Muscle layer of duodenum (tissue), 2 donors: ENCODE results near the gene VCAM1.
"Not testable (repeated sequence)": the region's sequence is repeated elsewhere in the genome, so short reads cannot be mapped to it uniquely, and the experiment has no call there.

Experiments used
- H3K27ac ChIP-seq: one replicate; pipeline ENCODE4 v1.7.0; 2013; ENCODE audit warnings: mild to moderate bottlenecking, low read length
- H3K27me3 ChIP-seq: one replicate; pipeline ENCODE4 v1.7.0; 2013; ENCODE audit warnings: low read depth, mild to moderate bottlenecking, control low read depth, low read length
- H3K36me3 ChIP-seq, 2 donors: one replicate each; pipeline ENCODE4 v1.7.0; 2013; ENCODE audit warnings: low read length in 2 of 2, control low read depth in 1 of 2, mild to moderate bottlenecking in 1 of 2; ENCODE audit not compliant: insufficient read depth in 2 of 2, control insufficient read depth in 1 of 2
- H3K4me1 ChIP-seq, 2 donors: one replicate each; pipeline ENCODE4 v1.7.0; 2013; ENCODE audit warnings: low read length in 2 of 2, mild to moderate bottlenecking in 2 of 2, control low read depth in 1 of 2, moderate library complexity in 1 of 2; ENCODE audit not compliant: insufficient read depth in 2 of 2, control insufficient read depth in 1 of 2
- H3K4me3 ChIP-seq, 2 donors: one replicate each; pipeline ENCODE4 v1.7.0; 2013; ENCODE audit warnings: low read length in 2 of 2, low read depth in 1 of 2, mild to moderate bottlenecking in 1 of 2
- H3K9me3 ChIP-seq, 2 donors: one replicate each; pipeline ENCODE4 v1.7.0; 2013; ENCODE audit warnings: low read length in 2 of 2, control low read depth in 1 of 2, mild to moderate bottlenecking in 1 of 2; ENCODE audit not compliant: control insufficient read depth in 1 of 2
- donor health status: healthy.

The VCAM1 gene

DNA sequence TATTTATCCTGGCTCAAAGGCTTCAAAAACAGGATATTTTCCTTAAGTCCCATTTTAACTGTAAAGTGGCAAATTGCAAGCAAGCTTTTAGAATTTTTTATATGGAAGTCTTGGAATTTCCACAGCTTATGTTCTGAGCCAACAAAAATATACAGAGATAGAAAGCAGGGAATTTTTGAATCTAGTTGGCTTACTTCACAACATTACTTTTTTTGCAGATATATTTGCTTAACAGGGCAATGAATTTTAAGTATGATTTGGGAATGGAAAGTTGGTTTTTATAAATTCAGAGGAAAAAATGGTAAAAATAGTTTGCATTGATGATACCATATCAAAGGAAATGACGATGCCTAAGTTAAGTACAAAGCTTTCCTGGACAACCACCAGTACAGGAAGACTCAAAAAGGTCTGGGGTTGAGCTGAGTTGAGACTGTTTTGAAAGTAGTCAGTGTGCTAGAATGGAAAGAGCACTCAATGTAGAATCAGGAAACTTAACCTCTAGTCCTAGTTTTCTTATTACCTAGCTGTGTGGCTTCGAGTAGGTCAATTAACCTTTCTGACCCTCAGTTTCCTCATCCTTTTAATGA, 11.0 kb upstream of the VCAM1 start:
- Histone ChIP-seq H3K4me1 (no peaks in the 10 kb centered on the region), H3K9me3 (no peaks in the 10 kb centered on the region), H3K4me3 (no peak overlapping the region), H3K27me3 (no peaks in the 10 kb centered on the region), H3K27ac (no peak overlapping the region), H3K36me3 (no peaks in the 10 kb centered on the region)

DNA sequence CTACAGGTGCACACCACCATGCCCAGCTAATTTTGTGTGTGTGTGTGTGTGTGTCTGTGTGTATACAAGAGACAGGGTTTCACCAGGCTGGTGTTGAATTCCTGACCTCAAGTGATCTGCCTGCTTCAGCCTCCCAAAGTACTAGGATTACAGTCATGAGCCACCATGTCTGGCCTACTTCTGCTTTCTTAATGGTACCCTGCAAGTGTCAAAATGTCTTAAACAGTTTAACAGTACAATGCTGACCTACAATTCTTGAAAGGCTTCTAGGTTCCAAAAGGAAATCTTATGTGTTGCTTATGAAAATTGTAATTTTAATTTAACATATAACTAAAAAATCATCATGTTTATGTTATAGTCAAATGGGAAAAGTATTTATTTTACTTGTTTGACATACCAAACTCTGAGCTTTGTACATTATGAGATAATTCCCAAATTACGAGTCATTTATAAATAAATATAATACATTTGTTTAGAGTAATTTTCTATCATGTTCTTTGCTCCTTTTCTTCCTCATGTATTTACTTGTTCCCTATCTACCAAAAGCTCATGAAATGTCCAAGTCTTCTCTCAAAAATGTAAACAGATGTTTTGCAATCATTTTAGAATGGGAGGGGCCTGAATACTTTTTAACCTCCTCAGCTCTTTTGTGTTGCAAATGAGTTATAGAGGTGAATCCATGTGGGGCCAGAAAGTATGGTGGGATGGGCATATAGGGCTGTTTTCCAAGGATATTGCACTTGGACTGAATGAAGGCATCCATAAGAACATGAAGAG, 8.4 kb upstream of the VCAM1 start:
- Histone ChIP-seq H3K27ac (no peak overlapping the region), H3K9me3 (no peaks in the 10 kb centered on the region), H3K4me1 (no peaks in the 10 kb centered on the region), H3K4me3 (no peak overlapping the region), H3K36me3 (no peaks in the 10 kb centered on the region), H3K27me3 (no peaks in the 10 kb centered on the region)

DNA sequence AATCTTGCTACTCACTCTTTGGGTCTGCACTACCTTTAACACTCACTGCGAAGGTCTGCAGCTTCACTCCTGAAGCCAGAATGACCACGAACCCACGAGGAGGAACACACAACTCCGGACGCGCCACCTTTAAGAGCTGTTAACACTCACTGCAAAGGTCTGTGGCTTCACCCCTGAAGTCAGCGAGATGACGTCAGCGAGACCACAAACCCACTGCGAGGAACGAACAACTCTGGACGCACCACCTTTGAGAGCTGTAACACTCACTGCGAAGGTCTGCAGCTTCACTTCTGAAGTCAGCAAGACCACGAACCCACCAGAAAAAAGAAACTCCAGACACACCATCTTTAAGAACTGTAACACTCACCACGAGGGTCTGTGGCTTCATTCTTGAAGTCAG, 6.5 kb upstream of the VCAM1 start:
- H3K27me3 ChIP-seq, H3K36me3 ChIP-seq, H3K9me3 ChIP-seq, H3K4me3 ChIP-seq, H3K4me1 ChIP-seq, H3K27ac ChIP-seq: not testable (repeated sequence)

DNA sequence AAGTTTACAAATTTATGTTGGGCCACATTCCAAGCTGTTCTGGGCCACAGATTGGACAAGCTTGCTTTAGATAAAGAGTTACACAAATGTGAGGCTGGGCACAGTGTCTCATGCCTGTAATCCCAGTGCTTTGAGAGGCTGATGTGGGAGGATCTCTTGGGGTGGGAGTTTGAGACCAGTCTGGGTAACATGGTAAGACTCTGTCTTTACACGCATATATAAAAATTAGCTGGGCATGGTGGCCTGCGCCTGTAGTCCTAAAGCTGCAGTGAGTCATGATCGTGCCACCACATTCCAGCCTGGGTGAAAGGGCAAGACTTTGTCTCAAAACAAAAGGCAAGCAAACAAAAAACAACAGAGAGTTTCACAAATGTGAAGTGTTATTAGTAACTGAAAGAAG, 5.9 kb upstream of the VCAM1 start:
- Histone ChIP-seq H3K4me3 (no peak overlapping the region), H3K4me1 (no peaks in the 10 kb centered on the region), H3K36me3 (no peaks in the 10 kb centered on the region), H3K27me3 (no peaks in the 10 kb centered on the region), H3K9me3 (no peaks in the 10 kb centered on the region), H3K27ac (no peak overlapping the region)

DNA sequence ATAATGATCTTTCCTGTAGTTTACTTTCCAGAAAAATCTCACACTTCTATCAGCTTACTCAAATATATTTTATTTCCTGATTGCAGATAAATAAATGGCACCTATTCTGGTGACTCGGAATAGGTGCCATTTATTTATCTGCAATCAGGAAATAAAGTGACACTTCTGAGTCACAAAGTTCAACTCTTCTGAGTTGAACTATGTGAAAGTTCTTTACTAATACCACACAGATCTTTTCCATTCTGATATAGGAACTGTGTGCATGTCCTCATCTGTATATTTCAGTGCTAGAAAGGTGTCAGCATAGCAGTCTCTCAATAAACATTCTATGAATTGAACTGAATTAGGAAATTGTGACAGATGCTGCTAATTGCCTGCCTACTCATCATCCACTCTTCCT, 4.9 kb upstream of the VCAM1 start:
- no peaks in the 10 kb centered on the region for H3K27me3 ChIP-seq
- no peaks in the 10 kb centered on the region for H3K36me3 ChIP-seq
- no peak overlapping the region for H3K27ac ChIP-seq
- H3K9me3 ChIP-seq = no peaks in the 10 kb centered on the region
- no peaks in the 10 kb centered on the region for H3K4me1 ChIP-seq
- no peak overlapping the region for H3K4me3 ChIP-seq

DNA sequence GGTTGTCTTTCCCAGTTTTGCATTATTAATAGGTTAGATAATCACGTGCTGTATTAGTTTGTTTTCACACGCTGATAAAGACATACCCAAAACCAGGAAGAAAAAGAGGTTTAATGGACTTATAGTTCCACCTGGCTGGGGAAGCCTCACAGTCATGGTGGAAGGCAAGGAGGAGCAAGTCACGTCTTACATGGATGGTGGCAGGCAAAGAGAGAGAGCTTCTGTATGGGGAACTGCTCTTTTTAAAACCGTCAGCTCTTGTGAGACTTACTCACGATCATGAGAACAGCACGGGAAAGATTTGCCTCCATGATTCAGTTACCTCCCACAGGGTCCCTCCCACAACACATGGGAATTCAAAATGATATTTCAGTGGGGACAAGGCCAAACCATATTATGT, 2.3 kb upstream of the VCAM1 start:
- Histone ChIP-seq H3K36me3 (no peaks in the 10 kb centered on the region), H3K4me3 (no peak overlapping the region), H3K27ac (no peak overlapping the region), H3K4me1 (peaks cover 0 to 4% of the 10 kb centered on the region in 2 donors), H3K9me3 (no peaks in the 10 kb centered on the region), H3K27me3 (no peaks in the 10 kb centered on the region)

DNA sequence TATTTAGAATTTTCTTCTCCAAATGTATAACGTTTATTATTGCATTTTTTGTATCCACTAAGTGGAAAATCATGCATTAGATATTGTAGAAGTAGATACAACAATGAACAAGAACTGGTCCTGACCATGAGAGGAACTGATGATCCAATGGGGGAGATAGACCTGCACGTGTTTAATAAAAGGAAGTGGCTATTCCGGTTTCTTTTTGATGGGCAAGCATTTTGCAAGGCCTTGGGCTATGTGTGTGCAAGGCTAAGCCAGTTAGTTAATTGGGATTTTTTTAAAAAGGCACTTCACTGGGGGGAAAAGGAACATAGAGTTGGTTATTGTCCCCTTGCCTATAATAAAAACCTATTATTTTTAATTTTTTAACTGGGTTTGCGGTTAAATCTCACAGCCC, 961 bp upstream of the VCAM1 start:
- H3K4me3 ChIP-seq = no peak overlapping the region
- H3K27me3 ChIP-seq = no peaks in the 10 kb centered on the region
- no peak overlapping the region for H3K27ac ChIP-seq
- H3K4me1 ChIP-seq = peaks cover 0 to 4% of the 10 kb centered on the region in 2 donors
- H3K9me3 ChIP-seq = no peaks in the 10 kb centered on the region
- H3K36me3 ChIP-seq = no peaks in the 10 kb centered on the region

DNA sequence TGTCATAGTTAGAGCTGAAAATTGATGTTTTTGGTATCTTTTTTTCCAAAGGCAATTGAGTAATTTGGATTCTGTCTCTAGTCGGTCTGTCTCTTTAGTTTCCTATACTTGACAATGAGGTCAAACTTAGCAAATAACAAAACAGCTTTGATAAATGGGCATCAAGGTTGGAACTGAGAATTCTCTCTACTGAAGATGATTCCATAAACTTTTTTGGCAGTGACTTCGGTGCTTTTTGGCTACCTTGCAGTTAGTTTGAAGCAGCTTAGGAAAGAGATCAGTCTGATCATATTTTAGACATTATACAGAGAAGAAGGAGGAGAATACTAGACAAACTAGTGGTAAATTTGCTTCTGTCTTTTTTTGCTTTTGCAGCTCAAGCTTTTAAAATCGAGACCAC, 559 bp downstream of the VCAM1 start:
- no peaks in the 10 kb centered on the region for H3K9me3 ChIP-seq
- H3K4me3 ChIP-seq = peak overlapping the region; percentile 37 to 55
- H3K4me1 ChIP-seq = peaks cover 0 to 4% of the 10 kb centered on the region in 2 donors
- H3K27ac ChIP-seq = peak overlapping the region; percentile 42
- H3K27me3 ChIP-seq = no peaks in the 10 kb centered on the region
- peaks cover 0 to 3% of the 10 kb centered on the region in 2 donors for H3K36me3 ChIP-seq

DNA sequence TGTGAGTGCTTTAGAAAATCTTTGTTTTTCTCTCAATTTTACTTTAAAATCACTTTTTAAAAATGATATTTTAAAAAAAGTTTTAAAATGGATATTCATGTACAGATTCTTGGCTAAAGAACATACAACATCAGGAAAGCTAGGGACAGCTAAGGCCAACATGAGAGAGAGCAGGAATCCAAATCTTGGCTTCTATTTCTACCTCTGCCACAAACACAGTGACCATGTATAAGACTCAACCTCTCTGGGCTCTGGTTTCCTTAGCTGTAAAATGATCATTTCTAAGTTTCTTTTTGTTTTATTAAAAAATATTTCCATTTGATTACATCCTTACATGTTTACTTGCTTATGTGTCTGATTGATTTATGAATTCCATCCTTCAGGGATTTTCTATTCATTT, 1.2 kb downstream of the VCAM1 start:
- H3K4me1 ChIP-seq = peaks cover 0 to 4% of the 10 kb centered on the region in 2 donors
- peaks cover 0 to 4% of the 10 kb centered on the region in 2 donors for H3K36me3 ChIP-seq
- no peaks in the 10 kb centered on the region for H3K27me3 ChIP-seq
- peak overlapping the region; percentile 42 for H3K27ac ChIP-seq
- H3K4me3 ChIP-seq = peak overlapping the region; percentile 55 to 70
- H3K9me3 ChIP-seq = no peaks in the 10 kb centered on the region

DNA sequence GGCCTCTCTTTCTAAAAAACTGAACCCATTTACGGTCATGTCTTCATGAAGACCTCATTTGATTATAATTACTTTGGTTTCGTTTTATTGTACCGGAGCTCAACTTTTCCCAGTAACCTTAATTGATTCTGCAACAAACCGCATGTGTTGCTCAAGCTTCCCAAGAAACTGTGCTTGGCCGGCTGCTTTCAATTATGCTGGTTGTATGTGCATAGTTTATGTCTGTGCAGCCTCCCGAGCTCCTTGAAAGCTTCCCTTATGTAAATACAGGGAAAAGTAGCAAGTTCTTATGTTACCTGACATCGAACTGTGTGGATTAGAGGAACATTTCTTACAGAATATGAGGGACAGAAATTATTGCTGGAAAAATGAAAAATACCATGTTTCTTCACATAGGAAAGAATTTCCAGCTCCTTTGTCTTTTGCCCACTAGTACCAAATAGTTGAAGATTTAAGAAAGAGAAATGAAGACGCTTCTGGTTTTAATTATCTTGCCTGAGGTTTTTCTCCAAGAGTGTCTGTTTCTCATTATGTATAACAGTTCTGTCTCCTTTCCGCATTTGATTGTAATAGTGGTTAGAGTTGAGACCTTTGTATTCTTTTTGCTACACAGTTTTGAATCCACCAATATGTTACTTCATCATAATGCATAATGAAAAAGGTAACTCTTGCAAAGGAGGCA, 2.1 kb downstream of the VCAM1 start:
- Histone ChIP-seq H3K27me3 (no peaks in the 10 kb centered on the region), H3K4me1 (peaks cover 0 to 4% of the 10 kb centered on the region in 2 donors), H3K27ac (peak overlapping the region; percentile 21), H3K4me3 (peak overlapping the region; percentile 55 to 70), H3K36me3 (peaks cover 0 to 4% of the 10 kb centered on the region in 2 donors), H3K9me3 (no peaks in the 10 kb centered on the region)

DNA sequence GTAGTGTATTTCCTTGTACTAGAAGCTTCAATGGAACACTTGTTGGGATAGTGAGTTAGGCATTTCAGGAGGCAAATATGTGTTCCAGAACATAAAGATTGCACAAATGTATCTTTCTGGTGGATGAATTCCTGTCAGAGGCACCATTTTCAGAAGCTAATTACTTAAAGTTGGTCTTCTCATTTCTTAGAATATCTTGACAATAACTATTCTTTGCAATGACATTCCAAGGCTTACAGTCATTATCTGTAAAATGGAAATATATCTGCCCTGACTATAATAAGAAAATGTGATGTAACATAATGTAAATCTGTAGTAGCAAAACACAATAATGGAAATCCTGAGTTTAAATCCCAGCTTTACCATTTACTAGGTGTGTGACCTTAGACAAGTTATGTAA, 2.7 kb downstream of the VCAM1 start:
- H3K36me3 ChIP-seq = peaks cover 0 to 4% of the 10 kb centered on the region in 2 donors
- peak overlapping the region; percentile 21 for H3K27ac ChIP-seq
- H3K9me3 ChIP-seq = no peaks in the 10 kb centered on the region
- peak overlapping the region; percentile 55 to 70 for H3K4me3 ChIP-seq
- H3K4me1 ChIP-seq = peaks cover 0 to 4% of the 10 kb centered on the region in 2 donors
- no peaks in the 10 kb centered on the region for H3K27me3 ChIP-seq
